WI38 (cell line): ENCODE measurements around the gene CIP2A.

Experiments
- H3K4me3 ChIP-seq: 2 replicates; pipeline ENCODE4 v1.5.1; 2011; ENCODE audit warnings: low read depth, mild to moderate bottlenecking, control low read depth, low read length
- CTCF ChIP-seq: IDR thresholded peaks from 2 replicates; pipeline ENCODE4 v1.5.1; 2012; ENCODE audit warnings: low read depth, mild to moderate bottlenecking, control low read depth, low read length

The CIP2A gene

GRCh38 chr3:108527817-108528216 lies 61.4 kb downstream of the CIP2A start:
- no peak overlapping the region for H3K4me3 ChIP-seq
- TF ChIP-seq CTCF = no peak

GRCh38 chr3:108527109-108527508 lies 62.1 kb downstream of the CIP2A start:
- TF ChIP-seq CTCF = no peak
- H3K4me3 ChIP-seq = no peak overlapping the region

GRCh38 chr3:108525971-108526370 lies 63.3 kb downstream of the CIP2A start:
- H3K4me3 ChIP-seq = no peak overlapping the region
- no peak for TF ChIP-seq CTCF

GRCh38 chr3:108525256-108525655 lies 64.0 kb downstream of the CIP2A start:
- no peak overlapping the region for H3K4me3 ChIP-seq
- no peak for TF ChIP-seq CTCF

GRCh38 chr3:108524537-108524936 lies 64.7 kb downstream of the CIP2A start:
- TF ChIP-seq CTCF = no peak
- H3K4me3 ChIP-seq = no peak overlapping the region

GRCh38 chr3:108518895-108519294 lies 70.3 kb downstream of the CIP2A start:
- H3K4me3 ChIP-seq = no peak overlapping the region
- no peak for TF ChIP-seq CTCF

GRCh38 chr3:108516881-108517280 lies 72.4 kb downstream of the CIP2A start:
- TF ChIP-seq CTCF = no peak

More at GRCh38 chr3:108516881-108517280, 72.4 kb downstream of the CIP2A start:
- no peak overlapping the region for H3K4me3 ChIP-seq
